ENCODE data around the gene EXOC6B. TPM values are rescaled to one million over a fixed set of nuclear protein-coding genes. Genes with fewer than 3 reads are reported as not detected.

The EXOC6B gene
- total RNA-seq, 4 donors from 2014 or later = 14.6 to 49.6 (median 19.3) TPM

DNA sequence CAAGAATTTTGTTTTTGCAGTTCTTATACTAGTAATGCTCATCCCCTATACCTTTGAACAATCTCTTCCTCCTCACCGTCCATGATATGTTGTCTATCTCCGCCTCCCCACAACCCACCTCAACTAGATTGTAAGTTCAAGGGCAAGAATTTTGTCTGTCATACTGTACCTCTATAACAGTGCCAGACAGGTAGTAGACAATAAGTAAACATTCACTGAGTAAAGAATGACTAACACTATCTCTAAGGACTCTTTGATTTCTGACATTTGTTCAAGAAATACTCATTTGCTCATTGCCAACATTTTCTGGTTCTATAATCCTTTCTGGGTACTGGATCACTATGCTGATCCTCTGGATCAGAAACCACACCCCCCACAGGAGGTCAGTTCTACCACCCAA lies 82.4 kb downstream of the EXOC6B start:
- H3K4me3 ChIP-seq = no peak overlapping the region
- no peaks in the 10 kb centered on the region for H3K36me3 ChIP-seq
- no peak overlapping the region for H3K27ac ChIP-seq
- DNase-seq (no peak), ATAC-seq (no peak)
- peaks cover 0 to 10% of the 10 kb centered on the region in 2 donors for H3K4me1 ChIP-seq
- intact Hi-C loops (cut with DNase I; ENCODE audit: low total_unique reads) (no loop called here), in situ Hi-C loops (cut with MboI; ENCODE audit: low sequenced_read_pairs in 4 of 4) (loop anchor here (25.0 kb wide), 4 partner anchors 581 to 1231 kb away; no protein-coding TSS in a partner anchor)
- H3K9me3 ChIP-seq = no peaks in the 10 kb centered on the region
- no peaks in the 10 kb centered on the region for H3K27me3 ChIP-seq
- TF ChIP-seq, protein P1, sequence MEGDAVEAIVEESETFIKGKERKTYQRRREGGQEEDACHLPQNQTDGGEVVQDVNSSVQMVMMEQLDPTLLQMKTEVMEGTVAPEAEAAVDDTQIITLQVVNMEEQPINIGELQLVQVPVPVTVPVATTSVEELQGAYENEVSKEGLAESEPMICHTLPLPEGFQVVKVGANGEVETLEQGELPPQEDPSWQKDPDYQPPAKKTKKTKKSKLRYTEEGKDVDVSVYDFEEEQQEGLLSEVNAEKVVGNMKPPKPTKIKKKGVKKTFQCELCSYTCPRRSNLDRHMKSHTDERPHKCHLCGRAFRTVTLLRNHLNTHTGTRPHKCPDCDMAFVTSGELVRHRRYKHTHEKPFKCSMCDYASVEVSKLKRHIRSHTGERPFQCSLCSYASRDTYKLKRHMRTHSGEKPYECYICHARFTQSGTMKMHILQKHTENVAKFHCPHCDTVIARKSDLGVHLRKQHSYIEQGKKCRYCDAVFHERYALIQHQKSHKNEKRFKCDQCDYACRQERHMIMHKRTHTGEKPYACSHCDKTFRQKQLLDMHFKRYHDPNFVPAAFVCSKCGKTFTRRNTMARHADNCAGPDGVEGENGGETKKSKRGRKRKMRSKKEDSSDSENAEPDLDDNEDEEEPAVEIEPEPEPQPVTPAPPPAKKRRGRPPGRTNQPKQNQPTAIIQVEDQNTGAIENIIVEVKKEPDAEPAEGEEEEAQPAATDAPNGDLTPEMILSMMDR (IDR thresholded peaks at IDR 0.05 in 4 of 5, conservative IDR thresholded peaks at IDR 0.05 in 1 of 5) = no peak
- no peak for TF ChIP-seq POLR2A (IDR thresholded peaks at IDR 0.05)

- H3K4me3 ChIP-seq = no peak overlapping the region
- no peak overlapping the region for H3K27ac ChIP-seq
- ATAC-seq (no peak), DNase-seq (no peak)
- H3K4me1 ChIP-seq = no peaks in the 10 kb centered on the region
- no peaks in the 10 kb centered on the region for H3K9me3 ChIP-seq
- no peaks in the 10 kb centered on the region for H3K27me3 ChIP-seq
- TF ChIP-seq POLR2A (IDR thresholded peaks at IDR 0.05) = no peak
- TF ChIP-seq, protein P1 (IDR thresholded peaks at IDR 0.05 in 4 of 5, conservative IDR thresholded peaks at IDR 0.05 in 1 of 5) = no peak
- intact Hi-C loops (cut with DNase I; ENCODE audit: low total_unique reads) (no loop called here), in situ Hi-C loops (cut with MboI; ENCODE audit: low sequenced_read_pairs in 4 of 4) (loop anchor here (25.0 kb wide), 4 partner anchors 576 to 1226 kb away; no protein-coding TSS in a partner anchor)
- H3K36me3 ChIP-seq = no peaks in the 10 kb centered on the region
These were observed 87.7 kb downstream of the EXOC6B start for GRCh38 chr2:72738096-72738495.

DNA sequence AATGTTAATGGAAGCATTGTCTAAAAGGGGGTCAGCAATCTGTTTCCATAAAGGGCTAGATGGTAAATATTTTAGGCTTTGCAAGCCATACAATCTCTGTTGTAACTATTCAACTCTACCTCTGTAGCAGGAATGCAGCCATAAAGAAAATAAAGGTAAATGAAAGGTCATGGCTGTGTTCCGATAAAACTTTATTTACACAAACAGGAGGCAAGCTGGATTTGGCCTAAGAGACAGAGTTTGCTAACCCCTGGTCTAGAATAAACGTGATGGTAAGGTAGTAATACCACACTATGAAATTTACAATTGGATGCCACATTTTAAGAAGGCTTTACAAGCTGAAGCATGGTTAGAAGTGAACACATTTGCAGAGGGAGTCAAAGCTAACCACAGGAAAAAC lies 91.4 kb downstream of the EXOC6B start:
- ATAC-seq = no peak
- H3K27ac ChIP-seq = no peak overlapping the region
- DNase-seq = no peak
- no peaks in the 10 kb centered on the region for H3K27me3 ChIP-seq
- no peak overlapping the region for H3K4me3 ChIP-seq
- no peaks in the 10 kb centered on the region for H3K9me3 ChIP-seq
- no peaks in the 10 kb centered on the region for H3K36me3 ChIP-seq
- in situ Hi-C loops (cut with MboI; ENCODE audit: low sequenced_read_pairs in 4 of 4) (loop anchor here (25.0 kb wide), 4 partner anchors 572 to 1222 kb away; no protein-coding TSS in a partner anchor), intact Hi-C loops (cut with DNase I; ENCODE audit: low total_unique reads) (no loop called here)
- no peaks in the 10 kb centered on the region for H3K4me1 ChIP-seq
- TF ChIP-seq POLR2A (IDR thresholded peaks at IDR 0.05) = no peak
- TF ChIP-seq, protein P1 (IDR thresholded peaks at IDR 0.05 in 4 of 5, conservative IDR thresholded peaks at IDR 0.05 in 1 of 5) = no peak

DNA sequence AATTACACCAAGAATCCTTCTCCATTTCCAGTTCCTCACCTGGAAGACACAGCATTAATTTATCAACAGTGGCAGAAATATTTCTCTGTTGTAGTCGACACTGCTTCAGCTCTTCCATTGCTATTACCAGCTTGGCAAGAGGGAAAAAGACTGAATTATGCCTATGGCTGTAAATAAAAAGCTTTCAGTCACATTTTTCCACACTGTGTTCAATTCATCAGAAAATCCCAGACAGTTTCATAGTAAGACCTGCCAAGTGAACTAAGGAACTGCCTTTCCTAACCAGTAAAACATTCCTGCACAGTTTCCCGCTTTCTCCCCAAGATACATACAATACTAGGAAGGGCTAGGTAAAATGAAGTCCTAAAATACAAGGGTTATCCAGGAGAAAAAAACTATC lies 94.7 kb downstream of the EXOC6B start:
- TF ChIP-seq POLR2A (IDR thresholded peaks at IDR 0.05) = no peak
- TF ChIP-seq, protein P1 (IDR thresholded peaks at IDR 0.05 in 4 of 5, conservative IDR thresholded peaks at IDR 0.05 in 1 of 5) = no peak
- H3K27ac ChIP-seq = no peak overlapping the region
- intact Hi-C loops (cut with DNase I; ENCODE audit: low total_unique reads) = no loop called here
- no peaks in the 10 kb centered on the region for H3K9me3 ChIP-seq
- H3K4me1 ChIP-seq = no peaks in the 10 kb centered on the region
- DNase-seq (no peak), ATAC-seq (no peak)
- no peaks in the 10 kb centered on the region for H3K27me3 ChIP-seq
- no peak overlapping the region for H3K4me3 ChIP-seq
- in situ Hi-C loops (cut with MboI; ENCODE audit: low sequenced_read_pairs in 4 of 4) = loop anchor here (25.0 kb wide), 4 partner anchors 569 to 1219 kb away; no protein-coding TSS in a partner anchor
- no peaks in the 10 kb centered on the region for H3K36me3 ChIP-seq

DNA sequence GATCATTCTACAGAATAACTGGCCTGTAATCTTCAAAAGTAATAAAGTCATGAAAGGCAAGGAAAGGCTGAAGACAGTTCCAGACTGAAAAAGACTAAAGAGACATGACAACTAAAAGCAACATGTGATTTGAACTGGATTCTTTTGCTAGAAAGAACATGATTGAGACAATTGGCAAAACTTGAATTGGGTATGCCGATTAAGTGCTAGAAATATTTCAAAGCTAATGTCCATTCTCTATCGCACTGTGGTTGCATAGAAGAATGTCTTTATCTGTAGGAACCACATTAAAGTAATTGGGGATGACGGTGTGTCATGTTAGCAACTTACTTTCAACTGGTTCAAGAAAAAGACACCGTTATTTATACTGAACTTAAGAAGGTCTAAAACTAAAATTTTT lies 98.5 kb downstream of the EXOC6B start:
- H3K27ac ChIP-seq = no peak overlapping the region
- no peak overlapping the region for H3K4me3 ChIP-seq
- no peaks in the 10 kb centered on the region for H3K9me3 ChIP-seq
- H3K27me3 ChIP-seq = no peaks in the 10 kb centered on the region
- TF ChIP-seq POLR2A (IDR thresholded peaks at IDR 0.05) = no peak
- TF ChIP-seq, protein P1 (IDR thresholded peaks at IDR 0.05 in 4 of 5, conservative IDR thresholded peaks at IDR 0.05 in 1 of 5) = no peak
- no peaks in the 10 kb centered on the region for H3K36me3 ChIP-seq
- no peaks in the 10 kb centered on the region for H3K4me1 ChIP-seq
- intact Hi-C loops (cut with DNase I; ENCODE audit: low total_unique reads) (no loop called here), in situ Hi-C loops (cut with MboI; ENCODE audit: low sequenced_read_pairs in 4 of 4) (loop anchor here (25.0 kb wide), 4 partner anchors 565 to 1215 kb away; no protein-coding TSS in a partner anchor)
- DNase-seq (no peak), ATAC-seq (no peak)

All from gastrocnemius medialis (tissue), 4 donors.